Hepatocyte (in vitro differentiated cells): ENCODE data around the gene IQCH. TPM values are rescaled to one million over a fixed set of nuclear protein-coding genes. Genes with fewer than 3 reads are reported as not detected.

ENCODE experiments used
- DNase-seq: peaks from one replicate; pipeline ENCODE4 v3.0.0-alpha.2; 2016; ENCODE audit warnings: low spot score
- H2AFZ ChIP-seq: fragments of 200-600 bp; sonication (generic); 2 replicates; pipeline ENCODE4 v1.6.0; 2016; ENCODE audit warnings: antibody characterized with exemption, mild to moderate bottlenecking
- H3K27ac ChIP-seq: fragments of 200-600 bp; sonication (generic); 2 replicates; pipeline ENCODE4 v1.5.1; 2016; ENCODE audit warnings: mild to moderate bottlenecking
- H3K27me3 ChIP-seq: fragments of 200-600 bp; sonication (generic); 2 replicates; pipeline ENCODE4 v1.6.1; 2016
- H3K36me3 ChIP-seq: fragments of 200-600 bp; sonication (generic); replicated peaks from 2 replicates; pipeline ENCODE4 v1.5.1; 2016; ENCODE audit warnings: low read depth; ENCODE audit not compliant: insufficient read depth
- H3K4me1 ChIP-seq: fragments of 200-600 bp; sonication (generic); 2 replicates; pipeline ENCODE4 v1.5.1; 2016; ENCODE audit warnings: mild to moderate bottlenecking, moderate library complexity; ENCODE audit not compliant: insufficient read depth
- H3K4me2 ChIP-seq: fragments of 200-600 bp; sonication (generic); 2 replicates; pipeline ENCODE4 v1.6.0; 2016
- H3K4me3 ChIP-seq: fragments of 200-600 bp; sonication (generic); 2 replicates; pipeline ENCODE4 v1.5.1; 2016; ENCODE audit warnings: mild to moderate bottlenecking
- H3K79me2 ChIP-seq: fragments of 200-600 bp; sonication (generic); 2 replicates; pipeline ENCODE4 v1.6.0; 2017; ENCODE audit warnings: mild to moderate bottlenecking
- H3K9me2 ChIP-seq: fragments of 200-600 bp; sonication (generic); replicated peaks from 2 replicates; pipeline ENCODE4 v1.6.0; 2017; ENCODE audit warnings: mild to moderate bottlenecking; ENCODE audit not compliant: insufficient read depth
- H3K9me3 ChIP-seq: fragments of 200-600 bp; sonication (generic); 2 replicates; pipeline ENCODE4 v1.5.1; 2016; ENCODE audit warnings: low read depth, mild to moderate bottlenecking
- H4K20me1 ChIP-seq: fragments of 200-600 bp; sonication (generic); 2 replicates; pipeline ENCODE4 v1.6.0; 2016; ENCODE audit warnings: mild to moderate bottlenecking; ENCODE audit not compliant: insufficient read depth, poor library complexity, severe bottlenecking
- EZH2 ChIP-seq: fragments of 200-600 bp; sonication (generic); IDR thresholded peaks from 2 replicates; pipeline ENCODE4 v1.6.1; 2016; ENCODE audit warnings: antibody characterized with exemption, mild to moderate bottlenecking, borderline replicate concordance
- EZH2phosphoT487 ChIP-seq: fragments of 200-600 bp; sonication (generic); IDR thresholded peaks from one replicate; pipeline ENCODE4 v1.6.1; 2018; ENCODE audit warnings: antibody characterized with exemption, mild to moderate bottlenecking, low read depth, moderate library complexity; ENCODE audit not compliant: unreplicated experiment, severe bottlenecking
- WGBS: methylation state at CpG from one replicate; pipeline ENCODE4 v1.1.6; 2016; ENCODE audit warnings: low lambda C conversion rate; ENCODE audit errors: missing lambda C conversion rate; 5-methylcytosine and 5-hydroxymethylcytosine counted together
- polyA plus RNA-seq: library from polyadenylated mRNA; unstranded; fragments of >200 nt; fragmentation: Nextera tagmentation; extraction: Ambion mirVana; gene quantifications from 2 replicates; pipeline ENCODE4 v1.2.1, GENCODE V29; 2016
- total RNA-seq: library from RNA; depleted of rRNA; stranded (reverse); fragments of >200 nt; gene quantifications from 2 replicates; pipeline ENCODE4 v1.2.3, GENCODE V29; 2014
- TF ChIP-seq, protein P1 (sequence below): fragments of 200-600 bp; sonication (generic); IDR thresholded peaks from 2 replicates; pipeline ENCODE4 v1.5.1; 2016; ENCODE audit warnings: antibody characterized with exemption, mild to moderate bottlenecking; ENCODE audit not compliant: poor library complexity

Gene IQCH
- total and polyA plus RNA-seq, 2 experiments from 2014 or later: 0.76 to 1.0 TPM

- DNase-seq: no peak
- H3K9me2 ChIP-seq: no peaks in the 10 kb centered on the region
- no peak overlapping the region for H3K4me3 ChIP-seq
- 58% methylated on average over 4 of the region's 4 CpGs for whole genome bisulfite sequencing
- no peaks in the 10 kb centered on the region for H3K9me3 ChIP-seq
- H3K4me1 ChIP-seq: no peaks in the 10 kb centered on the region
- no peaks in the 10 kb centered on the region for H3K27me3 ChIP-seq
- TF ChIP-seq, protein P1, sequence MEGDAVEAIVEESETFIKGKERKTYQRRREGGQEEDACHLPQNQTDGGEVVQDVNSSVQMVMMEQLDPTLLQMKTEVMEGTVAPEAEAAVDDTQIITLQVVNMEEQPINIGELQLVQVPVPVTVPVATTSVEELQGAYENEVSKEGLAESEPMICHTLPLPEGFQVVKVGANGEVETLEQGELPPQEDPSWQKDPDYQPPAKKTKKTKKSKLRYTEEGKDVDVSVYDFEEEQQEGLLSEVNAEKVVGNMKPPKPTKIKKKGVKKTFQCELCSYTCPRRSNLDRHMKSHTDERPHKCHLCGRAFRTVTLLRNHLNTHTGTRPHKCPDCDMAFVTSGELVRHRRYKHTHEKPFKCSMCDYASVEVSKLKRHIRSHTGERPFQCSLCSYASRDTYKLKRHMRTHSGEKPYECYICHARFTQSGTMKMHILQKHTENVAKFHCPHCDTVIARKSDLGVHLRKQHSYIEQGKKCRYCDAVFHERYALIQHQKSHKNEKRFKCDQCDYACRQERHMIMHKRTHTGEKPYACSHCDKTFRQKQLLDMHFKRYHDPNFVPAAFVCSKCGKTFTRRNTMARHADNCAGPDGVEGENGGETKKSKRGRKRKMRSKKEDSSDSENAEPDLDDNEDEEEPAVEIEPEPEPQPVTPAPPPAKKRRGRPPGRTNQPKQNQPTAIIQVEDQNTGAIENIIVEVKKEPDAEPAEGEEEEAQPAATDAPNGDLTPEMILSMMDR: no peak
- TF ChIP-seq EZH2 (no peak), EZH2phosphoT487 (no peak)
- no peak overlapping the region for H3K4me2 ChIP-seq
- H4K20me1 ChIP-seq: no peaks in the 10 kb centered on the region
- no peak overlapping the region for H2AFZ ChIP-seq
- no peaks in the 10 kb centered on the region for H3K36me3 ChIP-seq
- no peaks in the 10 kb centered on the region for H3K79me2 ChIP-seq
- H3K27ac ChIP-seq: no peak overlapping the region
Observed at GRCh38 chr15:67307889-67308597, 53.5 kb downstream of the IQCH start.

GRCh38 chr15:67311731-67312130, 57.1 kb downstream of the IQCH start:
- Histone ChIP-seq H3K9me3 (no peaks in the 10 kb centered on the region), H3K79me2 (no peaks in the 10 kb centered on the region), H3K9me2 (no peaks in the 10 kb centered on the region), H3K4me3 (no peak overlapping the region), H3K36me3 (no peaks in the 10 kb centered on the region), H3K27me3 (no peaks in the 10 kb centered on the region), H3K4me1 (no peaks in the 10 kb centered on the region), H3K4me2 (no peak overlapping the region), H2AFZ (no peak overlapping the region), H3K27ac (no peak overlapping the region), H4K20me1 (no peaks in the 10 kb centered on the region)
- TF ChIP-seq EZH2 (no peak), EZH2phosphoT487 (no peak)
- WGBS: 90% methylated on average over 1 of the region's 1 CpG
- no peak for DNase-seq

- no peaks in the 10 kb centered on the region for H3K36me3 ChIP-seq
- TF ChIP-seq, protein P1: no peak
- TF ChIP-seq EZH2phosphoT487 (no peak), EZH2 (no peak)
- WGBS: 97% methylated on average over 3 of the region's 3 CpGs
- no peaks in the 10 kb centered on the region for H3K27me3 ChIP-seq
- H3K4me2 ChIP-seq: no peak overlapping the region
- H2AFZ ChIP-seq: no peak overlapping the region
- H3K79me2 ChIP-seq: no peaks in the 10 kb centered on the region
- no peak overlapping the region for H3K4me3 ChIP-seq
- H3K9me3 ChIP-seq: no peaks in the 10 kb centered on the region
- no peaks in the 10 kb centered on the region for H3K9me2 ChIP-seq
- no peak overlapping the region for H3K27ac ChIP-seq
- no peaks in the 10 kb centered on the region for H4K20me1 ChIP-seq
- no peak for DNase-seq
- no peaks in the 10 kb centered on the region for H3K4me1 ChIP-seq
Observed at GRCh38 chr15:67319961-67320360, 65.4 kb downstream of the IQCH start.

- H3K27ac ChIP-seq: no peak overlapping the region
- H3K36me3 ChIP-seq: no peaks in the 10 kb centered on the region
- H3K4me1 ChIP-seq: no peaks in the 10 kb centered on the region
- H4K20me1 ChIP-seq: no peaks in the 10 kb centered on the region
- DNase-seq: no peak
- no peaks in the 10 kb centered on the region for H3K9me2 ChIP-seq
- no peaks in the 10 kb centered on the region for H3K9me3 ChIP-seq
- no peak overlapping the region for H2AFZ ChIP-seq
- TF ChIP-seq EZH2: no peak
- no peak for TF ChIP-seq EZH2phosphoT487
- TF ChIP-seq, protein P1: no peak
- no peak overlapping the region for H3K4me3 ChIP-seq
- no peak overlapping the region for H3K4me2 ChIP-seq
- H3K79me2 ChIP-seq: no peaks in the 10 kb centered on the region
- no peaks in the 10 kb centered on the region for H3K27me3 ChIP-seq
Observed at GRCh38 chr15:67321352-67321751, 66.8 kb downstream of the IQCH start.
